Iris pigment epithelial cell (primary cell): Measurements from ENCODE around the gene CSGALNACT2.
"Not testable (repeated sequence)": the region's sequence is repeated elsewhere in the genome, so short reads cannot be mapped to it uniquely, and the experiment has no call there.

Source experiments
- DNase-seq: peaks from one replicate; pipeline ENCODE4 v3.0.0-alpha.2; 2011; ENCODE audit warnings: low read depth

Gene CSGALNACT2

GRCh38 chr10:43151371-43151770 lies 13.1 kb downstream of the CSGALNACT2 start:
- no peak for DNase-seq

GRCh38 chr10:43153901-43154300 lies 15.7 kb downstream of the CSGALNACT2 start:
- DNase-seq: no peak

GRCh38 chr10:43155221-43155620 lies 17.0 kb downstream of the CSGALNACT2 start:
- no peak for DNase-seq

GRCh38 chr10:43155741-43156140 lies 17.5 kb downstream of the CSGALNACT2 start:
- no peak for DNase-seq

- no peak for DNase-seq
Measured at GRCh38 chr10:43156590-43157341, 18.5 kb downstream of the CSGALNACT2 start.

GRCh38 chr10:43158636-43159035 lies 20.4 kb downstream of the CSGALNACT2 start:
- DNase-seq: no peak

GRCh38 chr10:43160046-43160920 lies 22.0 kb downstream of the CSGALNACT2 start:
- DNase-seq: peak; percentile 91

GRCh38 chr10:43160921-43161255 lies 22.6 kb downstream of the CSGALNACT2 start:
- peak; percentile 31 for DNase-seq

- no peak for DNase-seq
Measured at GRCh38 chr10:43162604-43163003, 24.4 kb downstream of the CSGALNACT2 start.

GRCh38 chr10:43166207-43166879 lies 28.1 kb downstream of the CSGALNACT2 start:
- DNase-seq: no peak

- DNase-seq: no peak
Measured at GRCh38 chr10:43166880-43167497, 28.7 kb downstream of the CSGALNACT2 start.

- DNase-seq: no peak
Measured at GRCh38 chr10:43167498-43167889, 29.2 kb downstream of the CSGALNACT2 start.

GRCh38 chr10:43170491-43170890 lies 32.2 kb downstream of the CSGALNACT2 start:
- DNase-seq: peak; percentile 41

- no peak for DNase-seq
Measured at GRCh38 chr10:43172645-43173044, 34.4 kb downstream of the CSGALNACT2 start.

GRCh38 chr10:43173120-43173519 lies 34.9 kb downstream of the CSGALNACT2 start:
- DNase-seq: no peak

- no peak for DNase-seq
Measured at GRCh38 chr10:43174969-43175368, 36.7 kb downstream of the CSGALNACT2 start.

- peak; percentile 25 for DNase-seq
Measured at GRCh38 chr10:43176271-43176670, 38.0 kb downstream of the CSGALNACT2 start.

GRCh38 chr10:43177595-43177994 lies 39.4 kb downstream of the CSGALNACT2 start:
- peak; percentile 40 for DNase-seq

GRCh38 chr10:43181146-43181545 lies 42.9 kb downstream of the CSGALNACT2 start:
- DNase-seq: peak; percentile 28

- not testable (repeated sequence) for DNase-seq
Measured at GRCh38 chr10:43183764-43184163, 45.5 kb downstream of the CSGALNACT2 start.

GRCh38 chr10:43186150-43186549 lies 47.9 kb downstream of the CSGALNACT2 start:
- peak; percentile 44 for DNase-seq

GRCh38 chr10:43187213-43187612 lies 49.0 kb downstream of the CSGALNACT2 start:
- no peak for DNase-seq
